IPS-NIHi7 (cell line): ENCODE results near the gene ARF5.
"Not testable (repeated sequence)": the region's sequence is repeated elsewhere in the genome, so short reads cannot be mapped to it uniquely, and the experiment has no call there.

Experiments used
- DNase-seq: peaks from one replicate; pipeline ENCODE4 v3.0.0; 2012; ENCODE audit warnings: mixed read lengths; ENCODE audit errors: extremely low spot score

ARF5 gene

DNA sequence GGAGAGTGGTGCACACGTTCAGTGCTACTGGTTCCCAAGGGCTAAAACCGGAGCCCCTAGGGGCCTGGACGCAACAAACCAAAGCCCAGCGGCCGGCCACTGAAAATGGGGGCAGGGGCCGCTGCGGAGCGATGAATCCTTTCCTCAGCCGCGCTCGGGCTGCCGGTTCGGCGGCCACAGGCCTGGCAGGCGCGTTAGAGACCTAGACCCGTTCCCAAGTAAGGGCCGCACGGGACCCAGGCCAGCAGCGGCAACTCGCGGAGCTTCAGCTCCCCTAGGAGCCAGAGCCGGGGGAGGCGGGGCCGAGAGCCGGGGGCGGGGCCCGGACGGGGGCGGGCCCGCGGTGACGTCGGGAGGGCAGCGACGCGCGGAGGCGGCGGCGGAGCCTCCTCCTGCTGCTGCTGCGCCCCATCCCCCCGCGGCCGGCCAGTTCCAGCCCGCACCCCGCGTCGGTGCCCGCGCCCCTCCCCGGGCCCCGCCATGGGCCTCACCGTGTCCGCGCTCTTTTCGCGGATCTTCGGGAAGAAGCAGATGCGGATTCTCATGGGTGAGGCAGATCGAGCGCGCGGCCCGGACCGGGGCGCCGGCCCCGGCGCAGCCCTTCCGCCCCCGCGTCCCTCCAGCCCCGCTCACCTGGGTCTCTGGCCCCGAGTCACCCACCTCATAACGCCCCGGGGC, at the start of gene ARF5:
ARF5 (plus strand) TSS at position 393 of the 678 bp plus-strand sequence; CDS start at position 481, 88 bp downstream.
- DNase-seq = peak; percentile 95

DNA sequence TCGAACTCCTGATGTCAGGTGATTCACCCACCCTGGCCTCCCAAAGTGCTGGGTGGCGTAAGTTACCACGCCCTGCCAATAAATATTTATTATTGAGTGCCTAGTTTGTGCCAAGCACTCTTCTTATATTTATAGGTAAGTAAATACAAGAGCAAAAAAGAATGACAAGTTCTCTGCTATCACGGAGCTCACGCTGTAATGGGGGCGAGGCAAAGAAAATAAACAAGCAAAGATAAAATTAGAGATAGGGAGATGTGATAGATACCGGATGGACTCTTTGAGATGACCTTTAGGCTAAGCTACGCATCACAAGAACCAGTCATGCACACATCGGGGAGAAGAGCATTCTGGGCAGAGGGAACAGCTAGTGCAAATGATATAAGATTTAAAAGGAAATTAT, 49.1 kb upstream of the ARF5 start:
- no peak for DNase-seq

DNA sequence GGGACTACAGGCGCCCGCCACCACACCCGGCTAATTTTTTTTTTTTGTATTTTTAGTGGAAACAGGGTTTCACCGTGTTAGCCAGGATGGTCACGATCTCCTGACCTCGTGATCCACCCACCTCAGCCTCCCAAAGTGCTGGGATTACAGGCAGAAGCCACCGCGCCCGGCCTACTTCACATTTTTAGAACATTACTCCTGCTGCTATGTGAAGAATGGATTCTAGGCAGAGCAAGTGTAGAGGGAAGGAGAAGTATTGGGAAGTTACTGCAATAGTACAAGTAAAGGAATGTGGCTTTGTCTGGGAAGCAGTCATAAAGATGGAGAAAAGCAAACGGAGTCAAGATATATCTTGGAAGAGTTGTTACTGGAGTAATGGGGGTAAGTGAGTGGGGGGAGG, 47.8 kb upstream of the ARF5 start:
- not testable (repeated sequence) for DNase-seq

DNA sequence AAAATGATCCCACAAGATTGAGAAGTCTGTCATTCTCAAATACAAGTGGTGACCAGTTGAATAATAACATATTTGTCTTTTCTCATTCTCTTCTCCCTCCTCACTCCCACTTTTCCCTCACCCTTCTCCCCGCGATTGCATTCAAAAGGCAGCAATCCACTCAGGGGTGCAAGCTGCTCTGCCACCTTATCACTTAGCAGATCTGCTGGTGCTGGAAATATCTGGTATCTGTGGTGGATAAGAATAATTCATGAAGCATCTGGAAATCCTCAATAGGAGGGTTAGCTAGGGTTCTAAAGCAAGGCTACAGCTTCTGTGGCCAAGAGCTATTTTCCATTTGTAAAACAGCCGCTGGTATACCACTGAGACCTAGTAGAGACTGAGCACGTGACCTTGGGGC, 46.7 kb upstream of the ARF5 start:
- no peak for DNase-seq

DNA sequence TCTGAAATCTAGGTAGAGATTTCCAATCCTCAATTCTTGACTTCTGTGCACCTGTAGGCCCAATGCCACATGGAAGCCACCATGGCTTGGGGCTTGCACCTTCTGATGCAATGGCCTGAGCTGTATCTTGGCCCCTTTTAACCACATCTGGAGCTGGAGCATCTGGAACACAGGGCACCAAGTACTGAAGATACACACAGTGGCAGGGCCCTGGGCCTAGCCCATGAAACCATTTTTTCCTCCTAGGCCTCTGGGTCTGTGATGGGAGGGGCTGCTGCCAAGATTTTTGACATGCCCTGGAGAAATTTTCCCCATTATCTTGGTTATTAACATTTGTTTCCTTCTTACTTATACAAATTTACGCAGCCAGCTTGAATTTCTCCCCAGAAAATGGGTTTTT, 41.9 kb upstream of the ARF5 start:
- DNase-seq = no peak

DNA sequence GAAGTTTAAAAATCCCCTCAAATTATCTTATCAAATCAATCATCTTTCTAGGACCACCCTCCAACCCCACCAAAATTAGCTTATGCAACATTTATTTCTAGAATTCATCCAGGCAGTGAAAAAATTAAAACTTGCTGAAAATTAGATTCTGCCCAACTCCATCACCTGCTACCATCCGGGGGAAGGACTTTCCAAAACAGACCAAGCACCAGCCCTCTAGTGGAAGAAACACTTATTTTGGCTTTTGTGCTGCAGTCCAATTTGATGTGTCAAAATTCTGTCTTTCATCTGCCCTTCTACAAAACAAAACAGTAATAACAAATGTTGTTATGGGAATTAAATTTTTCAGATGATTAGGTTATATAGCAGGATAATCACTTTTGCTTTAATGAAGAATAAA, 38.0 kb upstream of the ARF5 start:
- DNase-seq = no peak

DNA sequence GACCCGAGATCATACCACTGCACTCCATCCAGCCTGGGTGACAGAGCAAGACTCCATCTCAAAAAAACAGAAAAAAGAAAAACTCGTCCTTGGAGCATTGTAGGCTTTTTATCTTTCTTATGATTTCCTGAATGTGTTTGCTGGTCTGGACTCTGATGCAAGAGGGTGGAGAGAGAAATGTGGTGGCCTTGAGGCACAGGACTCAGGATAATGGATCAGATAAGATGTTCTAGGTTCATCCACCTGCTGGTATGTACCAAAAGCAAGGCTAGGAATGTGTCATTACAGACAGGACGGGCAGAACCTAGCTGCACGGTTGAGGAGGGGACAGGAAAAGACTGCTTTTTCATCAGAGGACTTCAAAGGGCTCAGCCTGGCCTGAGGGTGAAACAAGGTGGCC, 36.3 kb upstream of the ARF5 start:
- no peak for DNase-seq

DNA sequence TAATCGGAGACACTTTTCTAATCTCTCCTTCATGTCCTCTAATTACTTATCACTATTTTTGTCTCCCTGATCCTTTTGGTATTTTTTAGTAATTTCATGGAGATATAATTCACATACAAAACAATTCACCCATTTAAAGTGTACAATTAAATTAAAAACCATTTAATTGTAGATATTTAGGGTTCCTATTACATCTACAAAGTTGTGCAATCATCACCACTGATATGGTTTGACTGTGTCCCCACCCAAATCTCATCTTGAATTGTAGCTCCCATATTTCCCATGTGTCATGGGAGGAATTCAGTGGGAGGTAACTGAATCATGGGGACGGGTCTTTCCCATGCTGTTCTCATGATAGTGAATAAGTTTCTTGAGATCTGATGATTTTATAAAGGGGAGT, 31.8 kb upstream of the ARF5 start:
- DNase-seq = no peak

DNA sequence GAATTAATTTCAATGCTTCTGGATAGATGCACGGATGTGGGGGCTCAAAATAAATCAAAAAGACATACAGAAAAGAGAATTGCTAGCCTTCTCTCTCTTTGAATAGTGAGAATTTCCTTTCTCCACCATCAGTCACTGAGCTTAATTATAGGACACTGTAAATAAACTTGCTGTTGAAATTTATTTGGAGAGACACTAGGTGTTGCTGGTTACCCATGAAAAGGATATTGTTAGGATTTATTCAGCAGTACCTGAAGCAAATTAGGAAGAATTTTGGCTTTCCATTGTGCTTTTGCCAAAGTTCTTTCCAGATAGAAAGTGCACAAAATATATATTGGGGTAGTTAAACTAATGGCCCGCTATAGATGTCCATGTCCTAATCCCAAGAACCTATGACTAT, 30.4 kb upstream of the ARF5 start:
- no peak for DNase-seq

DNA sequence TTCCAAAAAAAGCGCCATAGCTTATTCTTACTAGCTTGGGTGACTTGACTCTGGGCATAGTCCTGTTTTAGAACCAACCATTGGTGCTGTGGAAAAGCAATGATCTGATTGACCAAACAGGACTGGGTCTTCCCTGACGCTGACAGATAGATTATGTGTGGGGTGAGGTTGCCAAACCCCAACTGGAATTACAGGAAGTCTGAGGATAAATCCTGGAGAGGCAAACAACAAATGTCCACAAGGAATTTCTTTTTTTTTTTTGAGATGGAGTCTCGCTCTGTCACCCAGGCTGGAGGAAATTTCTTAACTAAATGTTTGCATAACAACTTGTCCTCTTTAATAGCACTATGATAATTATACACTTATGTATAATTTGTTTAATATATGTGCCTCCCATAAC, 22.0 kb upstream of the ARF5 start:
- DNase-seq = no peak

DNA sequence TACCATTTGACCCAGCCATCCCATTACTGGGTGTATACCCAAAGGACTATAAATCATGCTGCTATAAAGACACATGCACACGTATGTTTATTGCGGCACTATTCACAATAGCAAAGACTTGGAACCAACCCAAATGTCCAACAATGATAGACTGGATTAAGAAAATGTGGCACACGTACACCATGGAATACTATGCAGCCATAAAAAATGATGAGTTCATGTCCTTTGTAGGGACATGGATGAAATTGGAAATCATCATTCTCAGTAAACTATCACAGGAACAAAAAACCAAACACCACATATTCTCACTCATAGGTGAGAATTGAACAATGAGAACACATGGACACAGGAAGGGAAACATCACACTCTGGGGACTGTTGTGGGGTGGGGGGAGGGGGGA, 20.2 kb upstream of the ARF5 start:
- not testable (repeated sequence) for DNase-seq

DNA sequence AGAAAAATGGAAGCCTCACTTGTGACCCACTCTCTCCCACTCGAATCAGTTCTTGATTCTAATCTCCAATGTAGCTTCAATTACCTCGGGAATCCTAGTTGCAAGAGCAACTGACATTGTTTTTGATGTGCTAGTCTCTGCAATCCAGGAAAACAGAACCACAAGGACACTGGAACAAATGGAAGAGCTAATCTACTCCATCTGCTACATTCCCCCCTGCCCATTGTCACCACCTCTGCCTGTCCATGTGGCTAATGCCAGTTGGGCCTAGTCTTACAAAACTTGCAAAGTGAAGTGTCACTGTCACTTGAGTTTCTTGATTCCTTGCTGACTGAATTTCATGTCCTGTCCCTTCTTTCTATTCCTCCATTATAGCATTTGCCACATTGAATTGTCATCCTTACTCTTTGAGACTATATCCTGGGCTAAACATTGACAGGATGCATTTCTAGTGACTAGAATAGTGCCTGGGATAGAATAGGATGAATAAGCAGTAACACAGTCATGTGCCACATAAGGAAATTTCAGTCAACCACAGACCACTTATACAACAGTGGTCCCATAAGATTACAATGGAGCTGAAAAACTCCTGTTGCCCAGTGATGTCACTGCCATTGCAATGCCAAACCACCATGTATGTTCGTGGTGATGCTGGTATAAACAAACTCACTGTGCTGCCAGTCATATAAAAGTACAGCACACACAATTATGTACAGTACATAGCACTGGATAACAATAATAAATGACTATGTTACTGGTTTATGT, 16.3 kb upstream of the ARF5 start:
- no peak for DNase-seq

DNA sequence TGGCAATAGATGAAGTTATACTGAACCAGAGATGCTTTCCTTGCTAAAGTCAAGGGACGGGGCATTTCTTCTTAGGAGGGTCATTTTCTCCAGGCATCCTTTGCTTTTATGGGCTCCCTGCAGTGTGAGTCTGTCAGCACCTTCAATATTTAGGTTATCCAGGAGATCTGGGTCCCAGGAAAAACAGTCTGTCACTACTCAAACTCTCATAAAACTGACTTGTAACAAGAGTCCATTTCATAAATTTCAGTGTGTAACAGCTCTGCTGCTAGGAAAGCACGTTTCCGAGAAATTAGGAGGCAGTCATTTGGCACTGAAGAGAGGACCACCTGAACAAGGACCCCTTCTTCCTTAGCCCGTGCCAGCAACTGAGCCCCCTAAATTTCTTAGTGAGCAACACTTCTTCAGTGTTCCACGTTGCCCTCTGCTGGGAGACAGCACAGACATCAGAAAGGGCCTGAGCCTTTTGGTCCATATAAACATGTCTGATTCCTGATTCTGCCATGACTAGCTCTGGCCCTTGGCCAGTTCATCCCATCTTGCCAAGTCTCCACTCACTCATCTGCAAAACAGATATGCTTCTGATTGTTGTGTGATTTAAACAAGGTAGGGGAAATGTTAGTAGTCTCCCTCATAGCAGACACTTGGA, 10.1 kb upstream of the ARF5 start:
- DNase-seq = peak; percentile 46

DNA sequence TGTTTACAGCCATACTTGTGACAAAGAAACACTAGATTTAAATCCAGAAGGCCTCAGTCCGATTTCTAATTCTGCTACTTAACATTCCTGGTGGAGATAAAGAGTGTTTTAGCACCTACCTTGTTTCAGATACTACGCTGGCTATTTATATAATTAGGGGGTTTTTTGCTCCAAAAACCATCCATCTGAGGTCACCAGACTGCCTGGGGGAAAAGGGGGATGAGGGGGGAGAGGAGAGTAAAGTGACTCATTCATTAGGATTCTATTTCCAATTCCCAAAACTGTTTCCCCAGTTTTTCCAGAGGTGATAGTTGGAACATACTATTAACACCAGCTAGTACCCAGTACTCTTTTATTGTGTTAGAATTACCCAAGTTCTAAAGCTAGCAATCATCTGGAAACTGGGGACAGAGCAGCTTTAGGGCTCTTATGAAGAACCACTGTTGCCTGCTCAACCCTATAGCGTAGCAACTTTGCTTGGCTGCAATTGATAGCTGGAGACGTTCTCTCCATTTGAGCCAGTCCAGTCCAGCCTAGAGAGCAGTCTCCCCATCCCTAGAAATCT, 9.4 kb upstream of the ARF5 start:
- DNase-seq = no peak

DNA sequence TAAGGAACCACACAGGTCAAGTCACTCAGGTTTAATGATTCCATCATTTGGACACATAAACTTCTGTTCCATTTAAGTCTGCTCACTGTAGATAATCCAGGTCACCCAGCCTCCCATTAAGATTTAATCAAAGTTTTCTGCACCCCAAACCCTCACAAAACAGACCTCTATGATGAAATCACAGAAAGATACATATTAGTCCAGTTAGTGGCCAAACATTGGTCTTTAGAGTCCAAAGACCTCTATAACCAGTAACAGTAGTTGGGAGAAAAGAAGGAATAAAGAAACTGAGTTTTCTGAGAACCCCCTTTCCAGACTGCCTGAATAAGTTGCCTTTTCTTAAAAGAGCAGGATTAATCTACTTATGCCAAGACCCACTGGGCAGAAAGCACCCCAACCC, 7.6 kb upstream of the ARF5 start:
- DNase-seq = no peak

DNA sequence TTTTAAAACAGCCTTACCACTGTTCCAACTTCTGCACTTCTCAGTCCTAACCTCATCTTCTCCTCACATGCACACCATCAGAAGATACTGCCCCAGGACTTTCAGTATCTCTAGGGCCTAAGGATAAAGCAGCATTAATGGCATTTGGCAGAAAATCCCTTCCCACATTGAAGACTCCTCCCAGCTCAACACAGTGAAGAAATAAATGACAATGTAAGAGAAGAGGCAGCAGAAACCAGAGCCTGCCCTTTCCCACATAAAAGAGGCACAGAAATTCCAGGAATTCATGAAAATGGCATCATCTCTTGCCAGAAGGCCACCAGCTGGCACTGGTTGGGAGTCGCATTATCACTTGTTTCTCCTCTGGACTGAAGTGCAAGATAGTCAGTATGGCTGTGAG, 6.5 kb upstream of the ARF5 start:
- no peak for DNase-seq

DNA sequence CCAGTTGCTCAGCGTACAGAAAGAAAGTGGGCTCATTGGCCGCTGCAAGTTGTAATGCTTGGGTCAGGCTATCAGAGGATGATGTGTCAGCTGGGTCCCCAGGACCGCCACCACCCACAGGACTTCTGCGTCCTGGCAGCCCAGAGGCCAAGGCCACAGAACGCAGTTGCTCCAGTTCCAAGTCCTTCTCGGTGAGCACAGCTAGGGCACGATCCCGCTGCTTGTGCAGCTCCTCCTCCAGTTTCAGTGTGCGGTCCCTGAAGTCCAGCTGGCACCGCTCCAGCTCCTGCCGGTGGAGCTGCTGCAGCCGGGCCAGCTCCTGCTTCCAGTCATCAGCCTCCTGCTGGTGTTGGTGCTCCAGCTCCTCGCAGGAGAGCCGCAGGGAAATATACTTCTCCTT, 5.8 kb upstream of the ARF5 start:
- no peak for DNase-seq

DNA sequence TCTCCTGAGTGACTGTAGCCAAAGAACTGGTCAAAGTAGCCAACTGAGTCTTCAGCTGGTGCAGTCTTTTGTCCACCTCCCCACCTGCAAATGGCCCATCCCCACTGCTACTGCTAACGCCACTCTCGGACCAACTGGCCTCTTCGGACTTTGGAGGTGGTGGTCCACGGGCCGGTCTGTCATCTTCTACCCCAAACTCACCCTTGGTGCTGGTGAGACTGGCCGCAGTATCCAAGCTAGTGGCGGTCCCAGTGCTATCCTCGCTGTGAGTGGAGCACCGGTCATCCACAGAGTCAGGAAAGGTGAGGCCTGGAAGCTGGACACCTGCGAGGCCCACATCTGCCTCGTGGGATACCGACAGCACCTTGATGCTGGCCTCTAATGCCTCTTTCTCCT, 3.6 kb upstream of the ARF5 start:
- DNase-seq = no peak

DNA sequence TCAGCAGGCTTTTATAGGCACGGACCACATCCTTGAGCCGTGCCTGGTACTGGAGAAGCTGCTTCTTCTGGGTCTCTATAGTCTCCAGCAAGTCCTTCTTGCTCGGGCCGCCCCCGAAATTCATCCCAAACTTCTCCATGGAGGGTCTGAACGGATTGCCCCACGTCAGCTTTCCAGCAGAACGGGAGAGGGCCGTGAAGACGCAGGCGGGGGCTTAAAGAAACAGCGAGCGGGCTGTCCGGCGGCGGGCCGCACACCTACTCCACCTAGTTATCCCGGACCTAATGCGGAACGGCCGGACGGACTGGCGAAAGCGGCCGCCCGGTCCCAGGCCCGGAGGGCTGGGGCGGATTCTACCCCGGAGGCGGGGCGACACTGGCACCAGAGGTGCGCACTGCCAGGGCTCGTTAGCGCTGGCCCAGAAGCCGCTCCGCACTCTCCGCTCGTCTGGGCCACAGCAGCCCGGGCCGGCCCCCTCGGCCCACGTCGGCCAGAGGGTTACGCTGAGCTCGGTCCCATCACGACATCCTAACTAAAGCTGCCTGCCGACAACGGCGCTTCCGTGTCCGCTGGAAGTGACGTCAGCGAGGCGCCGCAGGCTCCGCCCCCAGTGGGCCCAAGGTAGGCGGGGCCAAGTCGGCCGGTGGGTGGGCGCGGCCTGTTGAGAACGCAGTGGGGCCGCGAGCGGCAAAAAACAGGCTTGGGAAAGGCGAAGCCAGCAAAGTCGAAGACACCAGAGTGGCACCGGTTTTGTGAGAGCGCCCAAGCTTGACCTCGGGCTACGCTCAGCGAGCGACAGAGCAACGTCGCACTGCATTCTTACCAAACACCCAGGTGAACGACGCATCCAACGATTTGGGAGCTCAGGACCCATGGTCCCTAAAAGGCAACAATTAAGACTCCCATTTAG, 2.9 kb upstream of the ARF5 start, which contains the start of gene GCC1:
GCC1 (minus strand) TSS at position 553 of the 910 bp plus-strand sequence; CDS start at position 139, 414 bp downstream.
- DNase-seq = peak; percentile 95

DNA sequence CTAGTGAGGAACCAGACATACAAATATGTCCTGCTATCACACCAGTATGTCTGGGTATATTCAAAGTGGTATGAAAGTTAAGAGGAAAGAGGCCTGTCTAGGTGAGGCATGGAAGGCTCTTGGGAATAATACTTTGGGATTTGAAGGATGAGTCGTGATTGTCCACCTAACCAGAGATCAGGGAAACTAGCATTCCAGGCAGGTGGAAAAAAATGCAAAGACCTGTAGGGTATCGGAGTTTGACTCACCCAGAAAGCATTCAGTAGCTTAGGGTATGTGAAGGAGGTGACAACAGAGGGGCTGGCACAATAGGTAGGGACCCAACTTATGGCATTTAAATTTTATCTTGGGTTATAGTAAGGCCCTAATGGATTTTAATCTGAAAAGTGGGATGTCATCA, 1.9 kb upstream of the ARF5 start:
- DNase-seq = no peak

DNA sequence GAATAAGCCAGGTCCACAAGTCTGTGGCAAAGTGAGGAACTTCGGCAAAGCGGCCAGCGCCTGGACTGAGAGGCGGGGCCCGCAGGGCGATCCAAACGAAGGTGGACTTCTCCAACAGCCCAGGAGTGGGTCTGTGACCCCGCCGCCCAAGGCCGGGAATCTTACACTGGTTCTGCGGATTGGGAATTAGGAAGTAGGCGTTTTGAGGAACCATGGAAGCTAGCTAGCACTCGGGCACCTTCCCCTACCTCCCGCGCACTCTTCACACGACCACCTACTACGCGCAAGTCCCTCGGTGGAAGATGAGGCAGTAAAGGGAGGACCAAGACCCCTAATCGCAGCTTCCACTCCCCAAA, 570 bp upstream of the ARF5 start:
- DNase-seq = no peak
